ENCODE measurements around the gene FLYWCH2.

The FLYWCH2 gene

GRCh38 chr16:2884041-2884451 lies 1.0 kb downstream of the FLYWCH2 start:
- no peak for DNase-seq

DNA sequence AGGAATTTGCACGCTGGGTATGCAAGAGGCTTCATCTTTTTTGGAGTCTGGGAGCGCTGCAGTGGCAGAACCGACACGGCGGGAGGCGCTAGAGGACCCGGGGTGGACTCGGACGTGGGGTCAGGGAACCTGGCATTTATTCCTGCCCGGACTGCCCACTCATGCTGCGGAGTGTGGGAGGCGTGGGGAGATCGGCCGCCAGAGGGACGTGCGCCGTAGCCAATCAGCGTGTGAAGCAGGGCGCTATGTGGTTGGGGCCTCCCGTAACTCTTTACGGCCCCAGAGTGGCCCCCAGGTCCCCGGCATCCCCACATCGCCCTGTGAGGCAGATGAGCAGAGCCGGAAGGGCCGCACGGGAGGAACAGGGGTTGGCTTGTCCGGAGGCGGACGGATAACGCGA lies 11.2 kb downstream of the FLYWCH2 start:
- no peak for DNase-seq

- DNase-seq = no peak
These were observed 12.8 kb downstream of the FLYWCH2 start for GRCh38 chr16:2895813-2896212.

DNA sequence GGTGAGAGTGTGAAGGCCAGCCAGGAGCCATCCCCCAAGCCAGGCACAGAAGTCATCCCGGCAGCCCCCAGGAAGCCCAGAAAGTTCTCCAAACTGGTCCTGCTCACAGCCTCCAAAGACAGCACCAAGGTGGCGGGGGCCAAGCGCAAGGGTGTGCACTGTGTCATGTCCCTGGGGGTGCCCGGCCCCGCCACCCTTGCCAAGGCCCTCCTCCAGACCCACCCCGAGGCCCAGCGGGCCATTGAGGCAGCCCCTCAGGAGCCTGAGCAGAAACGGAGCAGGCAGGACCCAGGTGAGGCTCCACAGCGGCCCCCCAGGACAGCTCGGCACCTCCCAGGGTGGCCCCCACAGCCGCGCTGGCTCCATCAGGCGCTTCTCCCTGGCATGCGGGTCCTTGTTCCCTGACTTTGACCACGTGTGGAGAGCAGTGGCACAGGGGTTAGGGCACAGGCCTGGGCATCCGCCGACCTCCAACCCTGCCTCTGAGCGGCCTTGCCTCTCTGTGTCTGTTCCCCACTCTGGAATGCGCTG lies 13.5 kb downstream of the FLYWCH2 start:
- DNase-seq = no peak

GRCh38 chr16:2897110-2897509 lies 14.1 kb downstream of the FLYWCH2 start:
- DNase-seq = no peak

- no peak for DNase-seq
These were observed 16.0 kb downstream of the FLYWCH2 start for GRCh38 chr16:2898831-2899563.

DNA sequence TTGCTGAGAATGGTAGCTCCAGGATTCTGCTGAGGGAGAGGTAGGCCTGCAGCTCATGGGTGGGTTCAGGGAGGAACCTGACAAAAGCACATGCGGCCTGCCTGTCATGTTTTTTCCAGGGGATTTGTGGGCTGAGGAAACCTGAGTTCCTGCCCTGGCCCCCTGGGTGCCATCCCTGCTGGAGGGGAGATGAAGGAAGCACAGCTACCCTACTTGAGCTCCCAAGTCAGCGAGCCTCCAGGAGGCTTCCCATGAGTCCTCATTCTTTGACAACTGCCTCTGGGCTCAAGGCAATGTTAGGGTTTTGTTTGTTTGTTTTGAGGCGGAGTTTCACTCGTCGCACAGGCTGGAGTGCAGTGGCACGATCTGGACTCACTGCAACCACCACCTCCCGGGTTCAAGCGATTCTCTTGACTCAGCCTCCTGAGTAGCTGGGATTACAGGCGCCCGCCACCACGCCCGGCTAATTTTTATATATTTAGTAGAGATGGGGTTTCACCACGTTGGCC lies 16.6 kb downstream of the FLYWCH2 start:
- DNase-seq = no peak

GRCh38 chr16:2900526-2901075 lies 17.6 kb downstream of the FLYWCH2 start:
- no peak for DNase-seq

GRCh38 chr16:2902337-2903130 lies 19.5 kb downstream of the FLYWCH2 start:
- no peak for DNase-seq

- DNase-seq = peak; percentile 60
These were observed 21.3 kb downstream of the FLYWCH2 start for GRCh38 chr16:2904100-2904921.

DNA sequence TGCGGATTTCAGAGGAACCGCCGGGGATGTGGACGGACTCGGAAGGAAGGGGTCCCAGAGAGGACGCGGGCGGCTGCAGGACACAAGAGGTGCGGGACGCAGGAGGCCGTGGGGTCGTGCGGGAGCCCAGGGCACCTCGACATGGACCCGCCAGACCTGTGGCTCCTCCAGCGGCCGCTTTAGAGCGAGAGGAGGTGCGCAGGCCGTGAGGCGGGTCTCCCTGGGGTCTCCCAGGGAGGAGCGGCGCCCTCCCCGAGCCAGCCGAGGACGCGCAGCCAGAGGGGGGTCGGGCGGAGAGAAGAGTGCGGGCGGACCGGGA lies 21.9 kb downstream of the FLYWCH2 start:
- no peak for DNase-seq

DNA sequence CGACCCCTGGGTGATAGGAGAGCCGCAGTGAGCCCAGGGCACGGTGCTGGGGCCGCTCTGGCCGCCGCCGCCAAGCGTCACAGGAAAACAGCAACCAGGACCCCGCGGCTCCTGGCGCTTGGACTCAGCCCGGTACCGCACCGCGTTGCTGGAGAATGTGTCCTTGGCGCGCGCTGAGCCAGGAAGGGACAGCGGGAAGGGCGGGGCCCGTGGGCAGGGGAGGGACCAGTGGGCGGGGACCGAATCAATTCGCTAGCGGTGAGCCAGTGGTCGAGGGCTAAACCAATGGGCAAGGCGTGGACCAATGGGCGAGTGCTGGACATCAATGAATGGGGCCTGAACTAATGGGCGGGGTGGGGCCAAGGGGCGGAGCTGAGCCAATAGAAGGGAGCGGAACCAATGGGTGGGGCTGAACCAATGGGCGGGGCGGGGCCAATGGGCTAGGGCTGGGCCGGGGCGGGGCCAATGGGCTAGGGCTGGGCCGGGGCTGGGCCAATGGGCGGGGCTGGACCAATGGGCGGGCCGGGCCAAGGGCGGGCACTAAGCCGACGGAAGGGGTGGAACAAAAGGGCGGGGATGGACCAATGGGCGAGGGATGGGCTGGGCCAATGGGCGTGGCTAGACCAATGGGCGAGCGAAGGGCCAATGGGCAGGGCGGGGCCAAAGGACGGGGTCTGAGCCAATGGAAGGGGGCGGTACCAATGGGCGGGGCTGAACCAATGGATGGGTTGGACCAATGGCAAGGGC lies 22.4 kb downstream of the FLYWCH2 start:
- DNase-seq = peak; percentile 91

GRCh38 chr16:2905988-2906387 lies 23.0 kb downstream of the FLYWCH2 start:
- DNase-seq = no peak

DNA sequence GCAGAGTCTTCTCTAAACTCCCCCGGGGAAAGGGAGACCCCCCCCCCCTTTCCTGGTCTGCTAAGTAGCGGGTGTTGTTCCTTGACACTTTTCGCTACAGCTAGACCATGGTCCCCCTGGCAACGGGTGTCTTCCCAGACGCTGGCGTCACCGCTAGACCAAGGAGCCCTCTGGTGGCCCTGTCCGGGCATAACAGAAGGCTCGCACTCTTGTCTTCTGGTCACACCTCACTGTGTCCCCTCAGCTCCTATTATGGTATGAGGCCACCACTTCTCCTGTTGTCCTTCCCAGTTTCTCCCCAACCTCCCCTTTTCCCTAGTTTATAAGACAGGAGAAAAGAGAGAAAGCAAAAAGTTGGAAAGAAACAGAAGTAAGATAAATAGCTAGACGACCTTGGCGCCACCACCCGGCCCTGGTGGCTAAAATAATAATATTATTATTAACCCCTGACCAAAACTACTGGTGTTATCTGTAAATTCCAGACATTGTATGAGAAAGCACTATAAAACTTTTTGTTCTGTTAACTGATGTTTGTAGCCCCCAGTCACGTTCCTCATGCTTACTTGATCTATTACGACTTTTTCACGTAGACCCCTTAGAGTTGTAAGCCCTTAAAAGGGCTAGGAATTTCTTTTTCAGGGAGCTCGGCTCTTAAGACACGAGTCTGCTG lies 24.2 kb downstream of the FLYWCH2 start:
- peak; percentile 26 for DNase-seq

- DNase-seq = no peak
These were observed 27.5 kb downstream of the FLYWCH2 start for GRCh38 chr16:2910441-2910969.

DNA sequence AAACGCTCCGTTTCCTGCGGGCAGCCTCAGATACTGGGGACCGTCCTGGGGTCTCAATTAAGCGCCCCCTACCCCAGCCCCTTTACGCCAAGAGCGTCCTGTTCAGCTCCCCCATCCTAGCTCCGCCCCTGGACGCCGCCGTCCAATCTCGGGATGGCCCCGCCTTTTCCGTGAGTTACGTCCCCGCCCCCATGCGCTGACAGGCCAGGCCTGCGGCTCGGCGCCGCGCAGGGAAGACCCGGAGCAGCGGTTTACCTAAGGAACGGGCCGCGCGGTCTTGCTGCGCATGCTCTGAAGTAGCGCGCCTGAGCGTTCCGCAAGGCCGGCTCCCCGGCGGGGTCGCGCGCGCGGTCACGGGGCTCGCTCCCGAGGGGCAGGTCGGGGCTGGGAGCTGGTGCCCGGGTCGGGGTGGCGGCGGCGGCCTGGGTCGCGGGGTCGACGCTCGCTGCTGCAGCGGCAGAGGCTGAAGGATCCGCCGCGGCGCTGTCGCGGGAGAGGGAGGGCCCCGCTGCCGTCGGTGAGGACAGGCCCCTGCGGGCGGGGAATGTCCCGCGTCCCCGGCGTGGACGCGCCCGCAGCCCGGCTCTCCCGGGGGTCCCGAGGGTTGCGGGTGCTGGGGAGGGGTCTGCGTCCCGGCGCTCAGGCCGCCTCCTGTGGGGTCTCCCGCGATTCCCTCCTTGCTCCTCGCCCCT lies 28.8 kb downstream of the FLYWCH2 start, which contains the start of gene FLYWCH1:
TSS of gene FLYWCH1 (plus strand) at position 294 of the 692 bp plus-strand sequence. CDS start 17,755 bp downstream, outside the sequence.
- peak; percentile 85 for DNase-seq

GRCh38 chr16:2912330-2913199 lies 29.6 kb downstream of the FLYWCH2 start:
- no peak for DNase-seq

DNA sequence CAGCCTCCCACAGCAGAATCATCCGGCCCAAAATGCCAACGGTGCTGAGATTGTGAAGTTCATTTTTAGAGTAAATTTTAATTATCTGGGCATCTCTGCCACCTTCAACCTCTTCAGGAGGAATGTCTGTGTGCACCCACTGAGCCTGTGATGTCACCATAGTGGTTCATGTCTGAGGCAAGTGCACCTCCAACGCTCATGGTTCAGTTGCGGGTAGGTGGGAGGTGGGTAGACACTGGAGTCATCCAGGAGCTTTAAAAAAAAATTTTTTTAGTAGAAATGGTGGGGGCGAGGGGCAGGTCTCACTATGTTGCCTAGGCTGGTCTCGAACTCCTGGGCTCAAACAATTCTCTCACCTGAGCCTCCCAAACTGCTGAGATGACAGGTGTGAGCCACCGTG lies 30.6 kb downstream of the FLYWCH2 start:
- no peak for DNase-seq

- no peak for DNase-seq
These were observed 31.2 kb downstream of the FLYWCH2 start for GRCh38 chr16:2914233-2914632.
